Hepatocyte (in vitro differentiated cells): Measurements from ENCODE around the gene ZNF878.

Source experiments
- CTCF ChIP-seq: fragments of 200-600 bp; sonication (generic); IDR thresholded peaks from 2 replicates; pipeline ENCODE4 v1.5.1; 2016; ENCODE audit warnings: antibody characterized with exemption, mild to moderate bottlenecking; ENCODE audit not compliant: poor library complexity
- EZH2 ChIP-seq: fragments of 200-600 bp; sonication (generic); IDR thresholded peaks from 2 replicates; pipeline ENCODE4 v1.6.1; 2016; ENCODE audit warnings: antibody characterized with exemption, mild to moderate bottlenecking, borderline replicate concordance

GRCh38 chr19:12085074-12085818 is 32.5 kb upstream of the ZNF878 start:
- TF ChIP-seq CTCF (no peak), EZH2 (no peak)
